Subcutaneous abdominal adipose tissue (tissue), 5 donors: Measurements from ENCODE around the gene PFKP.
A peak's percentile ranks its signal among the peaks of the same experiment; 100 is the strongest.
"Not testable (repeated sequence)": the region's sequence is repeated elsewhere in the genome, so short reads cannot be mapped to it uniquely, and the experiment has no call there.

ENCODE experiments used
- H3K27ac ChIP-seq: one replicate; pipeline ENCODE4 v1.7.0; 2013; ENCODE audit warnings: low read depth, mild to moderate bottlenecking, inconsistent platforms, low read length, moderate library complexity
- H3K27me3 ChIP-seq, 5 donors: one replicate each; pipeline ENCODE4 v1.7.0; 2013; ENCODE audit warnings: low read length in 5 of 5, inconsistent platforms in 1 of 5; ENCODE audit not compliant: control insufficient read depth in 5 of 5, insufficient read depth in 4 of 5
- H3K36me3 ChIP-seq, 5 donors: one replicate each; pipeline ENCODE4 v1.7.0; 2013; ENCODE audit warnings: low read length in 5 of 5; ENCODE audit not compliant: control insufficient read depth in 5 of 5, insufficient read depth in 5 of 5
- H3K4me1 ChIP-seq, 5 donors: one replicate each; pipeline ENCODE4 v1.7.0; 2013; ENCODE audit warnings: low read length in 5 of 5, mild to moderate bottlenecking in 3 of 5, moderate library complexity in 1 of 5; ENCODE audit not compliant: control insufficient read depth in 5 of 5, insufficient read depth in 5 of 5
- H3K4me3 ChIP-seq, 5 donors: one replicate each; pipeline ENCODE4 v1.7.0; 2013; ENCODE audit warnings: low read length in 5 of 5, low read depth in 1 of 5
- H3K9ac ChIP-seq, 5 donors: one replicate each; pipeline ENCODE4 v1.7.0; 2013; ENCODE audit warnings: low read length in 5 of 5, mild to moderate bottlenecking in 4 of 5, moderate library complexity in 3 of 5
- H3K9me3 ChIP-seq, 5 donors: one replicate each; pipeline ENCODE4 v1.7.0; 2013; ENCODE audit warnings: low read length in 5 of 5; ENCODE audit not compliant: control insufficient read depth in 5 of 5
- donor health status: healthy.
- donor health status: healthy.
- donor health status: healthy.
- donor health status: healthy.
- donor health status: healthy.

The PFKP gene

GRCh38 chr10:3057946-3058345, 9.4 kb upstream of the PFKP start:
- H3K9me3 ChIP-seq = peaks cover 0 to 6% (median 3%) of the 10 kb centered on the region in 5 donors
- H3K4me1 ChIP-seq = peaks cover 0 to 12% (median 0%) of the 10 kb centered on the region in 5 donors
- H3K4me3 ChIP-seq = no peak overlapping the region
- no peaks in the 10 kb centered on the region for H3K36me3 ChIP-seq
- no peaks in the 10 kb centered on the region for H3K27me3 ChIP-seq
- H3K9ac ChIP-seq = no peak overlapping the region
- H3K27ac ChIP-seq = no peak overlapping the region

GRCh38 chr10:3059974-3060373, 7.4 kb upstream of the PFKP start:
- no peaks in the 10 kb centered on the region for H3K9me3 ChIP-seq
- no peaks in the 10 kb centered on the region for H3K36me3 ChIP-seq
- H3K4me1 ChIP-seq = peaks cover 0 to 4% (median 0%) of the 10 kb centered on the region in 5 donors
- H3K9ac ChIP-seq = no peak overlapping the region
- H3K27me3 ChIP-seq = peaks cover 0 to 8% (median 0%) of the 10 kb centered on the region in 5 donors
- H3K4me3 ChIP-seq = no peak overlapping the region
- no peak overlapping the region for H3K27ac ChIP-seq

GRCh38 chr10:3060481-3060889, 6.9 kb upstream of the PFKP start:
- Histone ChIP-seq H3K27me3 (peaks cover 0 to 8% (median 0%) of the 10 kb centered on the region in 5 donors), H3K4me3 (no peak overlapping the region)

GRCh38 chr10:3061323-3061898, 5.9 kb upstream of the PFKP start:
- not testable (repeated sequence) for H3K9me3 ChIP-seq, H3K36me3 ChIP-seq, H3K27ac ChIP-seq, H3K9ac ChIP-seq, H3K4me3 ChIP-seq, H3K4me1 ChIP-seq
- H3K27me3 ChIP-seq = peaks cover 0 to 11% (median 4%) of the 10 kb centered on the region in 5 donors

More at GRCh38 chr10:3060481-3060889, 6.9 kb upstream of the PFKP start:
- no peaks in the 10 kb centered on the region for H3K9me3 ChIP-seq
- H3K9ac ChIP-seq = no peak overlapping the region
- no peaks in the 10 kb centered on the region for H3K4me1 ChIP-seq
- H3K36me3 ChIP-seq = no peaks in the 10 kb centered on the region
- H3K27ac ChIP-seq = no peak overlapping the region

- Histone ChIP-seq H3K27me3 (peaks cover 0 to 15% (median 12%) of the 10 kb centered on the region in 5 donors), H3K9ac (no peak overlapping the region), H3K4me1 (peaks cover 0 to 12% (median 9%) of the 10 kb centered on the region in 5 donors), H3K36me3 (no peaks in the 10 kb centered on the region), H3K4me3 (no peak overlapping the region), H3K9me3 (no peaks in the 10 kb centered on the region), H3K27ac (no peak overlapping the region)
These were observed 4.7 kb upstream of the PFKP start for GRCh38 chr10:3062502-3063186.

GRCh38 chr10:3064423-3064822, 2.9 kb upstream of the PFKP start:
- Histone ChIP-seq H3K9ac (no peak overlapping the region), H3K36me3 (no peaks in the 10 kb centered on the region), H3K27ac (no peak overlapping the region), H3K4me3 (no peak overlapping the region), H3K27me3 (peaks cover 0 to 20% (median 14%) of the 10 kb centered on the region in 5 donors), H3K9me3 (no peaks in the 10 kb centered on the region), H3K4me1 (peaks cover 0 to 30% (median 21%) of the 10 kb centered on the region in 5 donors)

- Histone ChIP-seq H3K4me1 (peaks cover 0 to 31% (median 21%) of the 10 kb centered on the region in 5 donors), H3K36me3 (no peaks in the 10 kb centered on the region), H3K27me3 (peaks cover 0 to 27% (median 14%) of the 10 kb centered on the region in 5 donors), H3K9me3 (no peaks in the 10 kb centered on the region), H3K27ac (no peak overlapping the region), H3K9ac (no peak overlapping the region), H3K4me3 (no peak overlapping the region)
These were observed 1.7 kb upstream of the PFKP start for GRCh38 chr10:3065622-3066021.

- H3K9me3 ChIP-seq = no peaks in the 10 kb centered on the region
- peaks cover 0 to 31% (median 21%) of the 10 kb centered on the region in 5 donors for H3K4me1 ChIP-seq
- peaks cover 0 to 27% (median 14%) of the 10 kb centered on the region in 5 donors for H3K27me3 ChIP-seq
- H3K9ac ChIP-seq = no peak overlapping the region
- H3K36me3 ChIP-seq = no peaks in the 10 kb centered on the region
- H3K4me3 ChIP-seq = peak overlapping the region in 3 of 5 donors; percentile 37 to 80 (median 80)
- no peak overlapping the region for H3K27ac ChIP-seq
These were observed 831 bp upstream of the PFKP start for GRCh38 chr10:3066317-3067117.

GRCh38 chr10:3067859-3068179, 471 bp downstream of the PFKP start:
- Histone ChIP-seq H3K27me3 (peaks cover 0 to 27% (median 14%) of the 10 kb centered on the region in 5 donors), H3K27ac (no peak overlapping the region), H3K9me3 (no peaks in the 10 kb centered on the region), H3K36me3 (no peaks in the 10 kb centered on the region), H3K9ac (peak overlapping the region in 3 of 5 donors; percentile 59 to 74 (median 71)), H3K4me3 (peak overlapping the region in 4 of 5 donors; percentile 75 to 80 (median 79)), H3K4me1 (peaks cover 0 to 31% (median 21%) of the 10 kb centered on the region in 5 donors)
